GM12873 (cell line): ENCODE data around the gene LXN.

Experiments
- CTCF ChIP-seq: IDR thresholded peaks from 2 replicates; pipeline ENCODE4 v1.5.1; 2012; ENCODE audit warnings: low read depth, mild to moderate bottlenecking, moderate library complexity, low read length, control low read depth; ENCODE audit not compliant: insufficient read depth; ENCODE audit errors: missing control alignments

Gene LXN

GRCh38 chr3:158672215-158673176 lies at the start of gene LXN:
LXN (minus strand) TSS chr3:158672648; CDS start chr3:158672478, 170 bp downstream.
- TF ChIP-seq CTCF = peak; percentile 77

DNA sequence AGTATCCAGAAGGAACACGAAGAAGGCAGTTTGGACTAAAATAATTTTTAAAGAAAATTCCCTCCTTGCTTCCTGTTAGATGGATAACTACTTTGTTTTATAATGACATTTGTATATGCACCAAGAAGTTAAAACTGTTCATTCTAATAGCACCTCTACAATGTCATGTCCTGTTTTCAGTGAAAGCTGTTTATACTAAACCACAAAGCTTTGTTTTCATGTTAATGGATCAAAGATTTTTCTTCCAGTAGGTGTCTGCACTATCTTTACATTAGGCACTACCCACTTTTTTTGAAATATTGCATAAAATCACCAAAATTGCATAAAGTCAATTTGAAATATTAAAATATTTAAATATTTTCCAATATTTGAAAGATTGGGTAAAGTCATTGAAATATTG lies 49.7 kb upstream of the LXN start:
- TF ChIP-seq CTCF = no peak

DNA sequence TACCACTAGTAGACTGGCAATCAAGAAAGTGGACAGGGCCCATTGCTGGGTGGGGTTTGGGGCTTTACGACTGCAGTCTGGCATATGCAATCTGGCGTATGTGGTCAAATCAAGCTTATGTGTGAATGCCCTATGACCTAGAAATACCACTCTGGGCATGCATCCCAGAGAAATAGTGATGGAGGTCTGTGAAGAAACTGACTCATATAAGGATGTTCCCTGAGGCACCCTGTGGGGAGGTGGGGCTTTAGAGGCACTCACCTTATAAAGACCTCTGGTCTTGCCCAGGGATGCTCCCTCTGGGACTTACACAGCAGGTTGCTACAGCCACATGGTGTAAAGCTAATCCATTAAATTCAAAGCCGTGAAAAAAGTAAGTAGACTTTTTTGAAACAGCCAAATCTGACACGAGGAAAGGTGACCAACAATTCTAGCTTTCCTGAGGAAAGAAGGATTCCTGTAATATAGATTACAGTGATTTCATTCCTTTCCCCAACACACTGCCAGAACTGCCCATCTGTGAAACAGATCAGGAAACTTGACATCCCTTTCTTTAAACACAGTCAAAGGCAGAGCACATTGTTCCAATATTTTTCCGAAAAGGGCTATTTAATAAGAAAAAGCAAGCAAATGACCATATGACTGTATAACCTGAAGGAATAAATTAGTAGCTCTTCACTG lies 46.2 kb upstream of the LXN start:
- TF ChIP-seq CTCF = no peak

GRCh38 chr3:158717576-158717975 lies 45.1 kb upstream of the LXN start:
- no peak for TF ChIP-seq CTCF

GRCh38 chr3:158713094-158713499 lies 40.6 kb upstream of the LXN start:
- TF ChIP-seq CTCF = no peak

GRCh38 chr3:158712443-158712842 lies 40.0 kb upstream of the LXN start:
- TF ChIP-seq CTCF = no peak

- TF ChIP-seq CTCF = no peak
These were observed 39.4 kb upstream of the LXN start for GRCh38 chr3:158711886-158712285.
